Panc1 (cell line): ENCODE results near the gene PCDHB11. TPM values are rescaled to one million over a fixed set of nuclear protein-coding genes. Genes with fewer than 3 reads are reported as not detected.
"Not testable (repeated sequence)": the region's sequence is repeated elsewhere in the genome, so short reads cannot be mapped to it uniquely, and the experiment has no call there.

Experiments
- ATAC-seq: fragments of 200-7000 bp; cut with Tn5 transposase; 2 replicates; pipeline ENCODE4 v1.9.1; 2020; ENCODE audit warnings: mild to moderate bottlenecking, moderate library complexity
- BruUV-seq: library from RNA; stranded (reverse); fragments of 400-500 nt; replicated peaks from 2 replicates; lab custom pipeline; 2021; lab: Mats Ljungman, UMichigan
- CTCF ChIA-PET: fragments of 300-600 bp; sonication (Branson Sonifier 250); formaldehyde crosslinking; loops from one replicate; lab custom pipeline; 2022; ENCODE audit warnings: antibody characterized with exemption; lab: Charles Lee
- POLR2A ChIA-PET: fragments of 300-600 bp; sonication (Branson Sonifier 250); formaldehyde crosslinking; loops from one replicate; lab custom pipeline; 2022; ENCODE audit warnings: antibody characterized with exemption; lab: Charles Lee
- DNase-seq: peaks from one replicate; pipeline ENCODE4 v3.0.0-alpha.2; 2010; ENCODE audit warnings: low read depth, low spot score
- H3K27ac ChIP-seq: 2 replicates; pipeline ENCODE4 v1.5.1; 2011; ENCODE audit warnings: mild to moderate bottlenecking, low read length, inconsistent platforms
- H3K27me3 ChIP-seq: fragments of 200-500 bp; sonication (Bioruptor generic); 2 replicates; pipeline ENCODE4 v1.6.0; 2014; ENCODE audit warnings: low read length, inconsistent platforms; ENCODE audit not compliant: control insufficient read depth, insufficient read depth
- H3K36me3 ChIP-seq: fragments of 200-500 bp; sonication (Bioruptor generic); 2 replicates; pipeline ENCODE4 v1.5.1; 2014; ENCODE audit warnings: inconsistent platforms, mild to moderate bottlenecking, low read length, moderate library complexity; ENCODE audit not compliant: control insufficient read depth, insufficient read depth
- H3K4me1 ChIP-seq: 2 replicates; pipeline ENCODE4 v1.5.1; 2011; ENCODE audit warnings: inconsistent platforms, mild to moderate bottlenecking, low read length, moderate library complexity; ENCODE audit not compliant: control insufficient read depth, insufficient read depth
- H3K4me3 ChIP-seq, 2 experiments: 2 replicates each; pipeline ENCODE4 v1.5.1; 2011 to 2012; ENCODE audit warnings: low read depth in 2 of 2, low read length in 2 of 2, mild to moderate bottlenecking in 2 of 2, inconsistent platforms in 1 of 2, moderate library complexity in 1 of 2
- H3K9me3 ChIP-seq: fragments of 200-500 bp; sonication (Bioruptor generic); 2 replicates; pipeline ENCODE4 v1.5.1; 2014; ENCODE audit warnings: low read depth, mild to moderate bottlenecking, inconsistent platforms, low read length, moderate library complexity; ENCODE audit not compliant: control insufficient read depth, insufficient read depth
- CTCF ChIP-seq: fragments of 450-650 bp; IDR thresholded peaks from 2 replicates; pipeline ENCODE4 v1.5.1; 2017; ENCODE audit warnings: mild to moderate bottlenecking
- REST ChIP-seq, 2 experiments: IDR thresholded peaks; 2 replicates each; pipeline ENCODE4 v1.6.1; 2011 to 2012; ENCODE audit warnings: low read depth in 2 of 2, control low read depth in 1 of 2, low read length in 1 of 2, mild to moderate bottlenecking in 1 of 2, moderate library complexity in 1 of 2; ENCODE audit not compliant: insufficient read depth in 1 of 2
- in situ Hi-C: cut with HindIII; loops from 2 replicates; pipeline ENCODE4 v1.10.0; 2016; ENCODE audit warnings: low sequenced_read_pairs, low pct_unique_long_range_greater_than_20kb
- intact Hi-C: fragments of 100-400 bp; cut with micrococcal nuclease; formaldehyde crosslinking; loops from one replicate; pipeline ENCODE4 v1.10.0; 2022; ENCODE audit not compliant: unreplicated experiment
- total RNA-seq: library from RNA; stranded (reverse); gene quantifications from one replicate; pipeline ENCODE4 v1.2.1, GENCODE V29; 2021; ENCODE audit not compliant: unreplicated experiment

The PCDHB11 gene
- total RNA-seq, 1 experiment from 2014 or later, result 1.6 TPM

- Histone ChIP-seq H3K9me3 (no peaks in the 10 kb centered on the region), H3K36me3 (no peaks in the 10 kb centered on the region), H3K4me1 (peaks cover 10% of the 10 kb centered on the region; the same call in 1 of the 2 replicates), H3K27ac (peak overlapping the region; percentile 59), H3K4me3 (peak overlapping the region; percentile 47 to 49), H3K27me3 (no peaks in the 10 kb centered on the region)
- ATAC-seq, result peak; percentile 92
- no TSS peak for BruUV-seq
- ChIA-PET CTCF (interaction anchor here (0.6 to 1.9 kb wide), 9 partner anchors 15 to 321 kb away, joined by 3 to 10 read pairs (median 5); partner anchors contain the start of genes PCDHB14, PCDHB16, PCDHB2 and PCDHB8), POLR2A (no interaction called here)
- TF ChIP-seq CTCF (peak; percentile 84), REST (IDR thresholded peaks at IDR 0.05; ENCODE audit: insufficient read depth in 1 of 2, low read depth in 2 of 2, low read length in 1 of 2) (no peak)
- DNase-seq, result no peak
- in situ Hi-C loops, result no loop called here
- intact Hi-C loops, result loop anchor here (2.0 kb wide), 1 partner anchor 55 kb away; the partner anchor contains the start of gene PCDHB3
Observed at GRCh38 chr5:141155540-141156374, 43.7 kb upstream of the PCDHB11 start.

GRCh38 chr5:141157356-141157755, 42.1 kb upstream of the PCDHB11 start:
- ATAC-seq, H3K27me3 ChIP-seq, H3K27ac ChIP-seq, DNase-seq, H3K4me1 ChIP-seq, intact Hi-C loops, BruUV-seq, CTCF ChIA-PET, H3K36me3 ChIP-seq, H3K9me3 ChIP-seq, in situ Hi-C loops, POLR2A ChIA-PET, H3K4me3 ChIP-seq: not testable (repeated sequence)

- H3K27me3 ChIP-seq, ATAC-seq, H3K4me3 ChIP-seq, H3K4me1 ChIP-seq, intact Hi-C loops, CTCF ChIA-PET, H3K36me3 ChIP-seq, BruUV-seq, H3K9me3 ChIP-seq, DNase-seq, H3K27ac ChIP-seq, POLR2A ChIA-PET, in situ Hi-C loops: not testable (repeated sequence)
Observed at GRCh38 chr5:141157901-141158300, 41.5 kb upstream of the PCDHB11 start.
